ENCODE results near the gene MMP2. TPM values are rescaled to one million over a fixed set of nuclear protein-coding genes. Genes with fewer than 3 reads are reported as not detected.

Gene MMP2
- total and polyA plus RNA-seq, 12 donors, result 16.6 to 248 (median 89.9) TPM

- intact Hi-C loops (cut with DNase I), result no loop called here
- H3K27me3 ChIP-seq, result no peaks in the 10 kb centered on the region
- H3K27ac ChIP-seq, result no peak overlapping the region
- H3K36me3 ChIP-seq (replicated peaks in 1 of 2), result peaks cover 0 to 6% of the 10 kb centered on the region in 2 donors
- WGBS, 4 donors, result 92 to 96% (median 95%) methylated on average over 8 of the region's 8 CpGs
- peak in 1 of 7 donors; percentile 14 for DNase-seq
- H3K9me3 ChIP-seq (replicated peaks in 1 of 3), result no peaks in the 10 kb centered on the region
- no peak for TF ChIP-seq CTCF (IDR thresholded peaks at IDR 0.05)
- no peak for TF ChIP-seq POLR2A (IDR thresholded peaks at IDR 0.05)
- no peak overlapping the region for H3K4me3 ChIP-seq
- peaks cover 10 to 31% of the 10 kb centered on the region in 2 donors for H3K4me1 ChIP-seq (replicated peaks in 1 of 2)
Observed at GRCh38 chr16:55503726-55504550, 24.9 kb downstream of the MMP2 start.

GRCh38 chr16:55505333-55506015 is 26.5 kb downstream of the MMP2 start:
- Histone ChIP-seq H3K36me3 (replicated peaks in 1 of 2) (peaks cover 0 to 6% of the 10 kb centered on the region in 2 donors), H3K27me3 (no peaks in the 10 kb centered on the region), H3K9me3 (replicated peaks in 1 of 3) (no peaks in the 10 kb centered on the region), H3K4me3 (no peak overlapping the region), H3K4me1 (replicated peaks in 1 of 2) (peaks cover 10 to 27% of the 10 kb centered on the region in 2 donors), H3K27ac (no peak overlapping the region)
- intact Hi-C loops (cut with DNase I), result no loop called here
- TF ChIP-seq POLR2A (IDR thresholded peaks at IDR 0.05) (no peak), CTCF (IDR thresholded peaks at IDR 0.05) (no peak)
- WGBS, 4 donors, result 94 to 96% (median 96%) methylated on average over 8 to 10 of the region's 10 CpGs
- peak in 1 of 7 donors; percentile 10 for DNase-seq

GRCh38 chr16:55506083-55506482 is 27.1 kb downstream of the MMP2 start:
- TF ChIP-seq CTCF (IDR thresholded peaks at IDR 0.05), result no peak
- no peak for TF ChIP-seq POLR2A (IDR thresholded peaks at IDR 0.05)
- intact Hi-C loops (cut with DNase I), result no loop called here
- DNase-seq, result peak in 1 of 7 donors; percentile 11
- WGBS, 4 donors, result 84 to 90% (median 89%) methylated on average over 7 of the region's 7 CpGs
- no peak overlapping the region for H3K4me3 ChIP-seq
- H3K27me3 ChIP-seq, result no peaks in the 10 kb centered on the region
- peaks cover 0 to 6% of the 10 kb centered on the region in 2 donors for H3K36me3 ChIP-seq (replicated peaks in 1 of 2)
- peaks cover 10 to 22% of the 10 kb centered on the region in 2 donors for H3K4me1 ChIP-seq (replicated peaks in 1 of 2)
- no peak overlapping the region for H3K27ac ChIP-seq
- H3K9me3 ChIP-seq (replicated peaks in 1 of 3), result no peaks in the 10 kb centered on the region

- TF ChIP-seq POLR2A (IDR thresholded peaks at IDR 0.05) (no peak), CTCF (IDR thresholded peaks at IDR 0.05) (no peak)
- intact Hi-C loops (cut with DNase I), result no loop called here
- Histone ChIP-seq H3K27me3 (no peaks in the 10 kb centered on the region), H3K36me3 (replicated peaks in 1 of 2) (peaks cover 0 to 6% of the 10 kb centered on the region in 2 donors), H3K4me1 (replicated peaks in 1 of 2) (peaks cover 10 to 19% of the 10 kb centered on the region in 2 donors), H3K27ac (no peak overlapping the region), H3K4me3 (no peak overlapping the region), H3K9me3 (replicated peaks in 1 of 3) (no peaks in the 10 kb centered on the region)
- WGBS, 4 donors, result 46 to 91% (median 64%) methylated on average over 4 of the region's 4 CpGs
- peak in 1 of 7 donors; percentile 16 for DNase-seq
Observed at GRCh38 chr16:55506708-55507107, 27.7 kb downstream of the MMP2 start.
